ENCODE results near the gene PEX13.

DNA sequence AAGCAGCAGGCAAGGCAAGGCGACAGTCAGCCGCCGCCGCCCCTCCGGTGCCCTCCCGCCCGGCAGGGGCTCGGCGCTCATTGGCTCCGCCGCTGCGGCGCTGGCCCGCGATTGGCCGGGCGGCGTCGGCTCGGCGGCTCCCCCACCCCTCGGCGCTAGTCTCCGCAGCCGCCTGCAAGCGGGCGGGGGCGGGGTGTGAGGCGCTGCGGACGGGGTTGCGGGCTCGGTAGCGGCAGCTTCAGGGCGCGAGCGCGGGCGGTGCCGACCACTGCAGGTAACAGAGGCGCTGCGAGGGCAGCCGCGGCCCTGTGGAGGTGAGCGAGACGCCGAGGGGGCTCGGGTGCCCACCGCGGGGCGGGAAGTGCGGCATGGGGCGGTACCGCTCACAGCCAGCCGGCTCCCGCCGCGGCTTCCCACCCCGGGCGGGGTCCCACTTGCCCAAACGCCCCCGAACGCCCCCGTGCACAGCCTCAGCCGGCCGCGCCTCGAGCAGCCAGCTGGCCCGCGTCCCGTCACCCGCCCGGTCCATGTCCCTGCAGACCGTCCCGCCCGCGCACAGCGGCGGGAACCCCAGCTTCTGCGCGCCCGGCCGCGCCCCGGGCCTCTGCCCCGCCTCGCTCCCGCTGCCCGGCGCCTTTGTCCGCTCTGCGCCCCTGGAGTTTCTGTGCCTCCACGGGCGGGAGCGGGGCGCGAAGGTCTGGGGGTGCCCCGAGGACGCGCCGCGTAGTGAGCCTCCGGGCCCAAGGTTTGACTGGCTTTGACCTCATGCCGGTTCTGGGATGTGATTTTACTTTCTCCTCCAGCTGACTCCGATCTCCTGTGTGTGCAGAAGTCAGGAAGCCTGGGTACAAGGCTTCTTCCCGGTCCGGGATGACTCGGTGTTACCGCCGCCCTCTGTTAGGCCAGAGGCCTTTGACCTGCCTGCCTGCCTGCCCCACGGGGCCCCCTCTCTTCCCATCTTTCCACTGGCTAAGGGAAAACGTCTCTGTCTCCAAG is 48.5 kb downstream of the PEX13 start, which contains the start of gene SANBR:
- TF ChIP-seq, protein P1, sequence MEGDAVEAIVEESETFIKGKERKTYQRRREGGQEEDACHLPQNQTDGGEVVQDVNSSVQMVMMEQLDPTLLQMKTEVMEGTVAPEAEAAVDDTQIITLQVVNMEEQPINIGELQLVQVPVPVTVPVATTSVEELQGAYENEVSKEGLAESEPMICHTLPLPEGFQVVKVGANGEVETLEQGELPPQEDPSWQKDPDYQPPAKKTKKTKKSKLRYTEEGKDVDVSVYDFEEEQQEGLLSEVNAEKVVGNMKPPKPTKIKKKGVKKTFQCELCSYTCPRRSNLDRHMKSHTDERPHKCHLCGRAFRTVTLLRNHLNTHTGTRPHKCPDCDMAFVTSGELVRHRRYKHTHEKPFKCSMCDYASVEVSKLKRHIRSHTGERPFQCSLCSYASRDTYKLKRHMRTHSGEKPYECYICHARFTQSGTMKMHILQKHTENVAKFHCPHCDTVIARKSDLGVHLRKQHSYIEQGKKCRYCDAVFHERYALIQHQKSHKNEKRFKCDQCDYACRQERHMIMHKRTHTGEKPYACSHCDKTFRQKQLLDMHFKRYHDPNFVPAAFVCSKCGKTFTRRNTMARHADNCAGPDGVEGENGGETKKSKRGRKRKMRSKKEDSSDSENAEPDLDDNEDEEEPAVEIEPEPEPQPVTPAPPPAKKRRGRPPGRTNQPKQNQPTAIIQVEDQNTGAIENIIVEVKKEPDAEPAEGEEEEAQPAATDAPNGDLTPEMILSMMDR (IDR thresholded peaks at IDR 0.05), result no peak
- no peak for TF ChIP-seq ZFX (IDR thresholded peaks at IDR 0.05; ENCODE audit: borderline replicate concordance)

Data from 22Rv1 (cell line).